ENCODE measurements around the gene CHST10.

- TF ChIP-seq CTCF (conservative IDR thresholded peaks at IDR 0.05) (no peak), EZH2 (IDR thresholded peaks at IDR 0.05; ENCODE audit: low read depth) (no peak)
These were observed 21.0 kb downstream of the CHST10 start for GRCh38 chr2:100396483-100396882.
